Skeletal muscle satellite cell (primary cell): ENCODE results near the gene CDK18.

Source experiments
- H3K27me3 ChIP-seq: 2 replicates; pipeline ENCODE4 v1.7.0; 2013; ENCODE audit warnings: low read length; ENCODE audit not compliant: control insufficient read depth, insufficient read depth
- H3K36me3 ChIP-seq: 2 replicates; pipeline ENCODE4 v1.7.0; 2013; ENCODE audit warnings: mild to moderate bottlenecking, control low read depth, low read length; ENCODE audit not compliant: insufficient read depth
- H3K4me1 ChIP-seq: 2 replicates; pipeline ENCODE4 v1.7.0; 2013; ENCODE audit warnings: low read length; ENCODE audit not compliant: control insufficient read depth, insufficient read depth
- H3K4me2 ChIP-seq: 2 replicates; pipeline ENCODE4 v1.7.0; 2013; ENCODE audit warnings: mild to moderate bottlenecking, low read length
- H3K4me3 ChIP-seq: 2 replicates; pipeline ENCODE4 v1.7.0; 2013; ENCODE audit warnings: low read length
- H3K9ac ChIP-seq: 2 replicates; pipeline ENCODE4 v1.7.0; 2013; ENCODE audit warnings: mild to moderate bottlenecking, low read depth, low read length, moderate library complexity
- H3K9me3 ChIP-seq: replicated peaks from 2 replicates; pipeline ENCODE4 v1.7.0; 2013; ENCODE audit warnings: mild to moderate bottlenecking, control low read depth, low read length

CDK18 gene

GRCh38 chr1:205530116-205530515 lies 25.6 kb downstream of the CDK18 start:
- Histone ChIP-seq H3K9me3 (no peaks in the 10 kb centered on the region), H3K4me3 (no peak overlapping the region), H3K9ac (no peak overlapping the region), H3K36me3 (no peaks in the 10 kb centered on the region), H3K27me3 (peaks cover 32% of the 10 kb centered on the region), H3K4me2 (no peak overlapping the region), H3K4me1 (peaks cover 3% of the 10 kb centered on the region)

GRCh38 chr1:205531191-205532025 lies 26.9 kb downstream of the CDK18 start:
- Histone ChIP-seq H3K4me2 (no peak overlapping the region), H3K4me1 (peaks cover 3% of the 10 kb centered on the region), H3K4me3 (no peak overlapping the region), H3K9ac (no peak overlapping the region), H3K36me3 (no peaks in the 10 kb centered on the region), H3K9me3 (no peaks in the 10 kb centered on the region), H3K27me3 (peaks cover 34% of the 10 kb centered on the region)

GRCh38 chr1:205532026-205532898 lies 27.8 kb downstream of the CDK18 start:
- Histone ChIP-seq H3K27me3 (peaks cover 34% of the 10 kb centered on the region), H3K4me3 (no peak overlapping the region), H3K9me3 (no peaks in the 10 kb centered on the region), H3K4me2 (no peak overlapping the region), H3K36me3 (no peaks in the 10 kb centered on the region), H3K4me1 (peaks cover 7% of the 10 kb centered on the region), H3K9ac (no peak overlapping the region)

- H3K9ac ChIP-seq: no peak overlapping the region
- peaks cover 34% of the 10 kb centered on the region for H3K27me3 ChIP-seq
These were observed 28.7 kb downstream of the CDK18 start for GRCh38 chr1:205532996-205533735.

GRCh38 chr1:205533748-205534443 lies 29.4 kb downstream of the CDK18 start:
- H3K4me1 ChIP-seq: peaks cover 7% of the 10 kb centered on the region

More at GRCh38 chr1:205532996-205533735, 28.7 kb downstream of the CDK18 start:
- Histone ChIP-seq H3K4me3 (no peak overlapping the region), H3K9me3 (no peaks in the 10 kb centered on the region), H3K36me3 (no peaks in the 10 kb centered on the region), H3K4me1 (peaks cover 7% of the 10 kb centered on the region), H3K4me2 (no peak overlapping the region)

GRCh38 chr1:205534444-205534985 lies 30.0 kb downstream of the CDK18 start:
- H3K27me3 ChIP-seq: peaks cover 39% of the 10 kb centered on the region
- no peaks in the 10 kb centered on the region for H3K36me3 ChIP-seq
- H3K9me3 ChIP-seq: no peaks in the 10 kb centered on the region
- H3K9ac ChIP-seq: no peak overlapping the region
- no peak overlapping the region for H3K4me3 ChIP-seq
- peaks cover 4% of the 10 kb centered on the region for H3K4me1 ChIP-seq
- H3K4me2 ChIP-seq: no peak overlapping the region

More at GRCh38 chr1:205533748-205534443, 29.4 kb downstream of the CDK18 start:
- H3K4me3 ChIP-seq: no peak overlapping the region
- no peak overlapping the region for H3K4me2 ChIP-seq
- H3K9me3 ChIP-seq: no peaks in the 10 kb centered on the region
- H3K9ac ChIP-seq: no peak overlapping the region
- H3K27me3 ChIP-seq: peaks cover 39% of the 10 kb centered on the region
- no peaks in the 10 kb centered on the region for H3K36me3 ChIP-seq

GRCh38 chr1:205535096-205535495 lies 30.6 kb downstream of the CDK18 start:
- Histone ChIP-seq H3K27me3 (peaks cover 34% of the 10 kb centered on the region), H3K9me3 (no peaks in the 10 kb centered on the region), H3K36me3 (no peaks in the 10 kb centered on the region), H3K4me3 (no peak overlapping the region), H3K9ac (no peak overlapping the region), H3K4me2 (no peak overlapping the region), H3K4me1 (peaks cover 4% of the 10 kb centered on the region)

GRCh38 chr1:205535866-205536758 lies 31.6 kb downstream of the CDK18 start:
- Histone ChIP-seq H3K4me3 (no peak overlapping the region), H3K9ac (no peak overlapping the region), H3K4me2 (no peak overlapping the region), H3K27me3 (peaks cover 30% of the 10 kb centered on the region), H3K4me1 (peaks cover 4% of the 10 kb centered on the region), H3K9me3 (no peaks in the 10 kb centered on the region), H3K36me3 (no peaks in the 10 kb centered on the region)

GRCh38 chr1:205536759-205537361 lies 32.4 kb downstream of the CDK18 start:
- Histone ChIP-seq H3K27me3 (peaks cover 31% of the 10 kb centered on the region), H3K4me1 (peaks cover 4% of the 10 kb centered on the region), H3K4me2 (no peak overlapping the region), H3K36me3 (no peaks in the 10 kb centered on the region), H3K4me3 (no peak overlapping the region), H3K9me3 (no peaks in the 10 kb centered on the region), H3K9ac (no peak overlapping the region)
